D721Med (cell line): Measurements from ENCODE around the gene TFF2.

Experiments used
- DNase-seq: peaks from one replicate; pipeline ENCODE4 v3.0.0; 2011; ENCODE audit warnings: low spot score; ENCODE audit not compliant: insufficient read length
- FAIRE-seq: peaks from 2 replicates; lab custom pipeline; 2011; peaks lifted over from hg19 to GRCh38; lab: Jason Lieb, UNC
- CTCF ChIP-seq: IDR thresholded peaks from 2 replicates; pipeline ENCODE4 v1.5.1; 2012; ENCODE audit warnings: mild to moderate bottlenecking, control low read depth; ENCODE audit not compliant: insufficient read depth; ENCODE audit errors: missing control alignments

The TFF2 gene

GRCh38 chr21:42388740-42389448, 38.1 kb upstream of the TFF2 start:
- no peak for DNase-seq
- TF ChIP-seq CTCF: no peak
- FAIRE-seq: no peak

DNA sequence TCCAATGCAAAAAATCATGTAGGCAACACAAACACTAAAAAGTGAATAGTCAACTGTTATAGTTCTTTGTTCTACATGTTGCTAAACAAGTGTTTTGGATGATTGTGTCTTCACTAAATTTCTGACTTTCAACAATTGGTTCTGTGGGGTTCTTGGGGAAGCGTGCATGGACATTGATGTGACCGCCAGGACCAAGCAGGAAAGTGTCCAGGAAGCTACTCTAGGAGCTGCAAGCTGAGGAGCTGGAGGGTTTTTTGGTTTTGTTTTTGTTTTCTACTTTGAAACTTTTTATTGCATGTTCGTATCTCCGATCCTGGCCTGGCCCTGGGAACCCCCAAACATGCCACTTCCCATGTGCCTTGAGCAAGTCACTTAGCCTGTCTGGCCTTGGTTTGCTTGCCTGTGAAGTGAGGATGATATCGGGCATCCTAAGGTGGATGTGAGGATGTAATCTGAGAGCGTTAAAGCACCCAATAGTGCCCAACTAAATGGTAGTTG, 37.1 kb upstream of the TFF2 start:
- no peak for TF ChIP-seq CTCF
- FAIRE-seq (no peak), DNase-seq (no peak)

DNA sequence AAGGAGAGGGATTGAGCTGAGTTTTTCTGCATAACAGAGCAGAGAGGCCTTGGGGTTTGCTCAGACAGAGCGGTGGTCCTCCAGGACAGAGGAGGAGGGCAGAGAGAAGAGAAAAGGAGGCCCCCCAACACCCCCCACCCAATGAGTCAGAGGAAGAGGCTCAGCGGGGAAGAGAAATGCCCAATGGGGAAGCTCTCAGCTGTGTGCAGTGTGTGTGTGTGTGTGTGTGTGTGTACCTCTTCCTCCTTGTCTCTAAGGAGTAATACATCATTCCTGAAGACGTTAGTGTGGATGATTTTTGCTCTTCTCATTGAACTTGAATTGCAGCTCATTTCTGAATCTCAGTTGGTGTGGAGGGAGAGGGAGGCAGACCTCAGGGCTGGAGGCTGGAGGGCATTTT, 36.4 kb upstream of the TFF2 start:
- no peak for TF ChIP-seq CTCF
- FAIRE-seq (no peak), DNase-seq (no peak)

DNA sequence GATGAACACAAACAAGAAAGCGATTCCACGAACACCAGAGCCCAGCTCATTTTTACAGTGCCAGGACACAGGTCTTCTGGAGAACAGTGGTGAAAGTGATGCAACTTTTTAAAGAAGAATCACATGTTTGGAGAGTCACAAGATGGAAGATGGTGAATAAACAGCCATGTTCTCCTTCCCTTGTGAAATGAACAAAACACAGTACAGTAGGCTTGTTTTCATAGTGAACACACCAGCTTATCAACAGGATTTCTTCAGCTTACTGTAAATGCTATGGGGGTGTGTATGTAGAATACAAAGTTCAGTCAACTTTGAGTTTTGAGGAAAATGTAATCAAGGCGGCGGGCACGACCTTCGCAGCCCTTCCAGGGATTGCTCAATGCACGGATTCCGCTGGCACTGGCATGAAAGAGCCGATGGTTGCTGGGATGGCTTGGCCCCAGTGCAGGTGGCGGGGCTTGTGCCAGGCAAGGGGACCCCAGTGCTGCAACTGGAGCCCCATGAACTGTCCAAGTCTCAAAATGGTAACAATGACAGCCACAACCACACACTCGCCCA, 35.3 kb upstream of the TFF2 start:
- no peak for DNase-seq
- TF ChIP-seq CTCF: no peak
- no peak for FAIRE-seq

DNA sequence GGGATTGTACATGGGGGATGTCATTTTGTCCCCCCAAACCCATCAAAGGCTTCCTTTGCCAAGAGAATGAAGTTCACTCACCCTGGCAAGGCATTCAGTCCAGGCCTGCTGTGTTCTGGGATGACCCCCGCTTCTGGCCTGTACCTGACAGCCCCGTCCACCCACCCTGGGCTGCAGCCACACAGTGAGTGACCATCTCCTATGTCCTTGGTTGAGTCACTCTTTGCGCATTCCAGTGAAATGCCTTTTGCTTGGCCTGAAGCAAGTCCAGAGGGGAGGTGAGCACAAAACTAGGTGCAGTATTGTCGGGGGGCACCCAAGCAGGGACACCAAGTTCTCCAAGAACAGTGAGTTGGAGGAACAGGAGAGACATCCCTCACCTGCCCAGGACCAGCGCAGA, 34.8 kb upstream of the TFF2 start:
- no peak for TF ChIP-seq CTCF
- DNase-seq (no peak), FAIRE-seq (no peak)

DNA sequence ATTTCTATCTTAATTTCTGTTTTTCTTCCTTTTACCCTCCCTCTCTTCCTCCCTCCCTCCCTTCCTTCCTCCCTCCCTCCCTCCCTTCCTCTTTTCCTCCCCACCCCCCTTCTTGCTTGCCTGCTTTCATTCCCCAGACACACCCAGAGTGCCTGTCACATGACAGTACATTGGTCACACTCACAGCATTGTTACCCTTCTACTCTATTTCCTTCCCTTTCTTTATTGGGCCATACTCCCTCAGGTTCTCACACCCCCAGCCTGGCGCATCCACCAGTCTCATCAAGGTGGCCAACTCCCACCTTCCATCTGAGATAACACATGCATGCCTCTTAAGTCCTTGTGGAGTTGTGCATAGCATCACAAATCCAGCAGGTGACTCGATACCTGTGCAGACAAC, 34.2 kb upstream of the TFF2 start:
- FAIRE-seq (no peak), DNase-seq (no peak)
- TF ChIP-seq CTCF: no peak
